Thoracic aorta (tissue), 2 donors: ENCODE results near the gene SCEL. TPM values are rescaled to one million over a fixed set of nuclear protein-coding genes. Genes with fewer than 3 reads are reported as not detected.

ENCODE experiments used
- ATAC-seq: fragments of 150-250 bp; one replicate; pipeline ENCODE4 v1.8.0; 2017; ENCODE audit warnings: low read depth; ENCODE audit not compliant: insufficient number of reproducible peaks, low FRiP score
- DNase-seq: peaks from one replicate; pipeline ENCODE4 v3.0.0-alpha.2; 2020; ENCODE audit warnings: low spot score
- H3K27ac ChIP-seq, 2 donors: fragments of 200-600 bp; sonication (generic); 1 replicate in 1 of 2; 2 replicates in 1 of 2; pipeline ENCODE4 v1.5.1; 2016; ENCODE audit warnings: mild to moderate bottlenecking in 2 of 2, moderate library complexity in 2 of 2
- H3K27me3 ChIP-seq: fragments of 200-600 bp; sonication (generic); replicated peaks from 2 replicates; pipeline ENCODE4 v1.6.0; 2016; ENCODE audit warnings: mild to moderate bottlenecking; ENCODE audit not compliant: insufficient read depth
- H3K36me3 ChIP-seq: fragments of 200-600 bp; sonication (generic); one replicate; pipeline ENCODE4 v1.5.1; 2016
- H3K4me1 ChIP-seq, 2 donors: fragments of 200-600 bp; sonication (generic); 1 replicate in 1 of 2; 2 replicates in 1 of 2; pipeline versions ENCODE4 v1.5.1 to v1.6.0; 2016; ENCODE audit warnings: low read depth in 2 of 2, mild to moderate bottlenecking in 1 of 2; ENCODE audit not compliant: control insufficient read depth in 1 of 2
- H3K4me3 ChIP-seq: fragments of 200-600 bp; sonication (generic); 2 replicates; pipeline ENCODE4 v1.5.1; 2016; ENCODE audit warnings: mild to moderate bottlenecking
- H3K9me3 ChIP-seq: fragments of 200-600 bp; sonication (generic); 2 replicates; pipeline ENCODE4 v1.5.1; 2016
- CTCF ChIP-seq: fragments of 200-600 bp; sonication (generic); IDR thresholded peaks from one replicate; pipeline ENCODE4 v1.5.1; 2019; ENCODE audit warnings: antibody characterized with exemption
- total RNA-seq, 2 donors: library from RNA; depleted of rRNA; stranded (reverse); fragments of >200 nt; gene quantifications; one replicate each; pipeline versions ENCODE4 v1.1.0 to v1.2.3, GENCODE V29; 2016

Gene SCEL
- total RNA-seq, 2 donors from 2014 or later, result 0.54 TPM; not detected in 1

GRCh38 chr13:77536358-77536757 lies 852 bp downstream of the SCEL start:
- Histone ChIP-seq H3K9me3 (no peaks in the 10 kb centered on the region), H3K27ac (no peak overlapping the region), H3K27me3 (no peaks in the 10 kb centered on the region), H3K4me3 (no peak overlapping the region), H3K36me3 (no peaks in the 10 kb centered on the region), H3K4me1 (no peaks in the 10 kb centered on the region)
- ATAC-seq (no peak), DNase-seq (no peak)
- no peak for TF ChIP-seq CTCF

- ATAC-seq (no peak), DNase-seq (no peak)
- no peaks in the 10 kb centered on the region for H3K4me1 ChIP-seq
- H3K36me3 ChIP-seq, result no peaks in the 10 kb centered on the region
- TF ChIP-seq CTCF, result no peak
- H3K27me3 ChIP-seq, result no peaks in the 10 kb centered on the region
- no peak overlapping the region for H3K27ac ChIP-seq
- H3K4me3 ChIP-seq, result no peak overlapping the region
- H3K9me3 ChIP-seq, result no peaks in the 10 kb centered on the region
Observed at GRCh38 chr13:77537289-77537919, 1.9 kb downstream of the SCEL start.

GRCh38 chr13:77543711-77544110 lies 8.2 kb downstream of the SCEL start:
- Histone ChIP-seq H3K9me3 (no peaks in the 10 kb centered on the region), H3K36me3 (no peaks in the 10 kb centered on the region), H3K27me3 (no peaks in the 10 kb centered on the region), H3K27ac (no peak overlapping the region), H3K4me3 (no peak overlapping the region), H3K4me1 (peaks cover 3 to 5% of the 10 kb centered on the region in 2 donors)
- ATAC-seq (no peak), DNase-seq (no peak)
- no peak for TF ChIP-seq CTCF

- peaks cover 3 to 5% of the 10 kb centered on the region in 2 donors for H3K4me1 ChIP-seq
- DNase-seq, result no peak
- H3K4me3 ChIP-seq, result peak overlapping the region; percentile 17
- TF ChIP-seq CTCF, result no peak
- H3K9me3 ChIP-seq, result no peaks in the 10 kb centered on the region
- H3K27me3 ChIP-seq, result no peaks in the 10 kb centered on the region
- H3K36me3 ChIP-seq, result no peaks in the 10 kb centered on the region
- ATAC-seq, result no peak
- H3K27ac ChIP-seq, result no peak overlapping the region
Observed at GRCh38 chr13:77544355-77544754, 8.8 kb downstream of the SCEL start.

- ATAC-seq, result no peak
Observed at GRCh38 chr13:77544758-77545338, 9.3 kb downstream of the SCEL start.

More at GRCh38 chr13:77544758-77545338, 9.3 kb downstream of the SCEL start:
- H3K4me3 ChIP-seq, result no peak overlapping the region
- DNase-seq, result no peak
- no peaks in the 10 kb centered on the region for H3K36me3 ChIP-seq
- H3K4me1 ChIP-seq, result peaks cover 3 to 5% of the 10 kb centered on the region in 2 donors
- H3K9me3 ChIP-seq, result no peaks in the 10 kb centered on the region
- H3K27me3 ChIP-seq, result no peaks in the 10 kb centered on the region
- TF ChIP-seq CTCF, result no peak
- no peak overlapping the region for H3K27ac ChIP-seq
